Activated CD8-positive, alpha-beta memory T cell treated with anti-CD3 and anti-CD28 coated beads for 48 hours (primary cell): ENCODE data around the gene GPC1.
"Not testable (repeated sequence)": the region's sequence is repeated elsewhere in the genome, so short reads cannot be mapped to it uniquely, and the experiment has no call there.

Experiments used
- DNase-seq, 3 experiments: peaks; one replicate each; pipeline ENCODE4 v3.0.0-alpha.2; 2020; ENCODE audit warnings: low read depth in 2 of 3, low spot score in 2 of 3

Gene GPC1

DNA sequence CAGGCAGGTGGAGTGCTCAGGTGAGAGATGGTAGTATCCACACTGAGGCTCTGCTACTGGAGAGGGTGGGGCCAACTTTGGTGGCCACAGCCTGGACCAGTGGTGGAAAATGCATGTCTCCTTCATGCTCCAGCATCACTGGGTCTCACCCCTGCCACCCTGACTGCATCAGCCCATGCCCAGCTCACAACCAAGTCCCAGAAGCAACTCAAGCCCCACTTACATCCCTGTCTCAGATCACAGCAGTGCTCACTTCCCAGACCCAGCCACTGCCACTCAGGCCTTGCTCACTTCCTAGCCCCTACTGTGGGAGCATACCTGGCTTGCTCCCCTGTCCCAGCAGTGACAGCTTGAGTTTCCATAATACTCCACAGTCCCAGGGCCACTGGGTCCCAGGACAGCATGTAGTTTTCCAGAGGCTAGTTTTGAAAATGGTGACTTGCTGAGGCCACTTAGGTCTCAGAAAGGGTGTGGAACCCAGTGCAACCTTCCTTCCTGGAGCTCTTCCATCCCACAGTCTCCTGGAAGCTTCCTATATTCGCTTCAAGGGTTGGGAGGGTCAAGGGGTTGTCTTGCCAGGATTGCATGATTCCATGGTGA lies 58.8 kb downstream of the GPC1 start:
- no peak for DNase-seq

- not testable (repeated sequence) for DNase-seq
Observed at GRCh38 chr2:240494942-240495341, 59.5 kb downstream of the GPC1 start.

DNA sequence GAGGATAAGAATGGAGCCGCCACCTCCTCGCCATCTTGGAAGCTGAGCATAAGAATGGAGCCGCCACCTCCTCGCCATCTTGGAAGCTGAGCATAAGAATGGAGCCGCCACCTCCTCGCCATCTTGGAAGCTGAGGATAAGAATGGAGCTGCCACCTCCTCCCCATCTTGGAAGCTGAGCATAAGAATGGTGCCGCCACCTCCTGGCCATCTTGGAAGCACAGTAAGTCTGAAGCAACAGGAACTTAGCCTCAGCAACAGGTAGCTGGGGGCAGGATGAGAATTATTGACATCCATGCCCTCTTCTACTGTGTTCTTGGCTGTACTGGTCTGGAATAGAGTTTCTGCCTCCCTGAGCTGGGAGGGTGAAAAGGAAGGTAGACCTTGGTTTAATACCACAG lies 61.6 kb downstream of the GPC1 start:
- DNase-seq = not testable (repeated sequence)

DNA sequence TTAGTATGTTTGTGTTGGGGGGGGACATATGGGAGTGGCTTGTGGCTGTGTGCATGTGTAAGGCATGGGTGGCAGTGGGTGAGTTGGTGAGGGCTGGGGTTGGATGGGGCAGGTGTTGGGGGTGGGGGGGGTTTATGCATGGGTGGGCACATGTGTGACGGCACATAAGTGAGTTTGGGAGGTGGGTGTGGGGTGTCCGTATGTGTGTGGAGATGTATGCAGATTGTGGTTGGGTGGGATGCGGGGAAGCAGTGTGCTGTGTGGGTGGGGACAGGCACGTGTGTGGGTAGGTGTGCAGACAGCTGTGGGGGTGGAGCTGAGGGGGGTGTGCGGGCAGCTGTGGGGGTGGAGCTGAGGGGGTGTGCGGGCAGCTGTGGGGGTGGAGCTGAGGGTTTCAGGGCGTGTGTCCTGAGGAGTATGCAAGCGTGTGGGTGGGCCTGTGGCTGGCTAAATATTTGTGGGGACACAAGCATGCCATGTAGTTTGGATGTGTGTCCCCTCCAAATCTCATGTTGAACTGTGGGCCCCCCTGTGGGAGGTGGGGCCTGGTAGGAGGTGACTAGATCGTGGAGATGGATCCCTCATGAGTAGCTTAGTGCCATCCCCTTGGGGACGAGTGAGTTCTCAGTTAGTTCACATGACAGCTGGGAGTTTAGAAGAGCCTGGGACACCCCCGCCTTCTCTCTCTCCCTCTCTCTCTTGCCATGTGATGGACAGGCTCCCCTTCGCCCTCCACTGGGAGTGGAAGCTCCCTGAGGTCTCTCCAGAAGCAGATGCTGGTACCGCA lies 62.9 kb downstream of the GPC1 start:
- no peak for DNase-seq

GRCh38 chr2:240498958-240499260 lies 63.4 kb downstream of the GPC1 start:
- no peak for DNase-seq

GRCh38 chr2:240499309-240500301 lies 64.1 kb downstream of the GPC1 start:
- DNase-seq = no peak

- DNase-seq = no peak
Observed at GRCh38 chr2:240500561-240501423, 65.3 kb downstream of the GPC1 start.

DNA sequence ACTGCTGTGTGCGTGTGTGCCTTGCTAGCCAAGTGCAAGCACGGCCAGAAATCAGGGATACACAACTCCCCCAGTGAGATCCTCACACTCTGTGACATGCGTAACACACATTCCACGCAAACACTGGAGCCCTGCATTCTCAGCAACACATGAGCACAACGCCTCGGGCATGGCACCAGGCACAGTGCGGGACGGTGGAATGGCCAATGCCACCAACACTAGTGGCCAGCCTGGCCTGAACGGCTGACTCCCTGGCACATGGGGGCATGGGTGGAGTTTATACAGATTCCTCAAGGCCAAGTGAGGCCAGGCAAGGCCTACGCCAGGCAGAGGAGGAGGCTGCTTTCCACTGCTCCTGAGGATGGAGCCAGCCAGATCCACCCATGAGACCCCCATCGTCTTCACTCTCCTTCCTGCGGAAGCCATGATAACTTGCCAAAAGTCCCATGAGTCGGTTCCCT lies 66.1 kb downstream of the GPC1 start:
- DNase-seq = no peak

GRCh38 chr2:240502059-240502429 lies 66.6 kb downstream of the GPC1 start:
- DNase-seq = no peak

- no peak for DNase-seq
Observed at GRCh38 chr2:240502430-240503121, 67.1 kb downstream of the GPC1 start.

- no peak for DNase-seq
Observed at GRCh38 chr2:240503375-240503774, 67.9 kb downstream of the GPC1 start.

DNA sequence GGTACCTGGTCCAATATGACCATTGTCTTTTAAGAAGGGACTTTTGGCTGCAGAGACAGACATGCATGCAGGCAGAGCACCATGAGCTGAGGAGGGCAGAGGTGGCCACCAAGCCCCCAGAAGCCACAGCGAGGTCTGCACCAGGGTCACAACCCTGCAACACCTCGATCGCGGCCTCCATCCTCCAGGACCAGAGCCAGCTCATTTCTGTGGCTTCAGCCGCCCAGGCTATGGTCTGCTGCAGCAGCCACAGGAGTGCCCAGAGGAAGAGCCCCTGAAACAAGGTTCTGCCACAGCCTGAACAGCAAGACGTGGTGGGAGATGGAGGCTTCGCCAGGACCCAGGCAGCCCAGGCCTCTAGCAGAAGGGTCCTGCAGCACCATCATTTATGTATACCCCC lies 68.4 kb downstream of the GPC1 start:
- DNase-seq = no peak

- DNase-seq = no peak
Observed at GRCh38 chr2:240505910-240506309, 70.4 kb downstream of the GPC1 start.

DNA sequence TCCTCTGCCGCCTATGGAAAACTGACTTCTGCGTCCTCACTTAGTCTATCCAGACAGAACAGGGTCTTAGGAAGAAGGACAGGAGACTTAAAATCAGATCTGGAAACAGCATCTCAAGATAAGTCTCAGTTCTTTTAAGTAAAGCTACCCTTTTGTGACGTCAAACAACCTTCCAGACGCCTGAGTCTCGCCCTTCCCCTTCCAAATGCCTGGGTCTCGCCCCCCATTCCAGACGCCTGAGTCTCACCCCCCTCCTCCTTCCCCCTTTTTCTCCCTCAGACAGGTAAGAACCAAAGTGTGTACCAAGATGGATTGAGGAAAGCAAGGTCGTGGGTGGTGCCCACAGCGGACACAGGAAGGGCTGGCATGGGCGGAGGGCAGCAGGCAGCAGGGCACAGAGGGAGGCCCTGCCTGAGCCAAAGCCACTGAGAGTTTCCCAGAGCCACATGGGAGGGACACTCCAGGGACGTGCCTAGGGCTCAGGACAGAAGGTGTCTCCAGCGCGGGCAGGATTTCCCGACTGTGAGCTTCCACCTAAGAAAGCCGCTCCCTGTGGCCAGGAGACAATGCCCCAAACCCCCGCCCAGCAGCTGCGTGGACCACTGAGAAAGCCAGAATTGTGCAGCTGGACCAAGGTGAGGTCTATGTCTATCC lies 71.1 kb downstream of the GPC1 start:
- DNase-seq = no peak

GRCh38 chr2:240507060-240507777 lies 71.8 kb downstream of the GPC1 start:
- DNase-seq = no peak

DNA sequence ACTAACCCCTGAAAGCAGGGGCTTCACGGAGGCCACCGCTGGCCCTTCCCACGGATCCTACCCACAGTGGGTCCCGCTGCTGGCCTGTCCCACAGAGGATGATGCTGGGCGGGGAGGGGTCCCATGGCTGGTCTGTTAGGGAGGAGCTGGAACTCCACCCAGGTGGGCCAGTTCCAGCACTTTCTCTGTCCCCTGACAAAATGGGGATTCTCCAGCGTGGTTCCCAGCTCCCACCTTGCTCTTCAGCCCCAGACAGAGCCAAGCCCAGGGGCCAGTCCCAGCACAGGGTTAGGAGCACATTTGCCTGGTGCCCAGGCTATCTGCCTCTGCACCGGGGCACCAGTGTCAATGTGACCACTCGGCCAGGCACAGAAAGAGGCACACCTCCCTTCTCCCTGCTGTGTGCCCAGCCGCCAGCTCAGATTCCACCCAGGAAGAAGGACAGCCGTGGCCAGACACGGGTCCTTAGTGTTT lies 72.4 kb downstream of the GPC1 start:
- no peak for DNase-seq

DNA sequence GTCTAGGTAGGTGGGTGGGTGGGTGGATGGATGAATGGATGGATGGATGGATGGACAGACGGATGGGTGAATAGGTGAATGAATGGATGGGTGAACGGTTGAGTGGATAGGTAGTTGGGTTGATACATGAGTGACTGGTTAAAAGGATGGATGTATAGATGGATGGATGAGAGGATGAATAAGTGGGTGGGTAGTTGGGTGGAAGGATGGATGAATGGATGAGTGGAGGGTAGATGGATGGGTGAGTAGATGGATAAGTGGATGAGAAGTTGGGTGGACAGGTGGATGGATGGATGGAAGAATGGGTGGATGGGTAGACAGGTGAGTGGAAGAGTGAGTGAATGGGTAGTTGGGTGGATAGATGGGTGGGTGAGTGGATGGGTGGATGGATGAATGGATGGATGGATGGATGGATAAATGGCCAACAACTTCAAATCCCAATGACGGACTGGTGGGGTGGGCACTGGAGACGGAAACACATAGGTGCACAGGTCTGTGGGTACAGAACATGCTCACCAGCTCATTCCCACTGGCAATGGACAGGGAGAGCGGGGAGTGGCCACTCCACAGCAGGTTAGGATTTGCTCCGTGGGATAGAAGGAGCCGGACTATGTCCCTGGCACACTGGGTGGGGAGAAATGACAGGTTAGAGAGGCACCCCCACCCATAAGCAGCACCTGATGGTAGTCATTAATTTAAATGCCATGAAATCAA lies 73.5 kb downstream of the GPC1 start:
- DNase-seq = no peak
